ENCODE data around the gene SH3RF3. TPM values are rescaled to one million over a fixed set of nuclear protein-coding genes. Genes with fewer than 3 reads are reported as not detected.

The SH3RF3 gene
- total and polyA plus RNA-seq, 12 donors = 0.72 to 19.1 (median 12.2) TPM

GRCh38 chr2:109386004-109386695 lies 257.1 kb downstream of the SH3RF3 start:
- no peak overlapping the region for H3K27ac ChIP-seq
- H3K4me3 ChIP-seq = no peak overlapping the region
- TF ChIP-seq POLR2A (IDR thresholded peaks at IDR 0.05) (no peak), CTCF (IDR thresholded peaks at IDR 0.05) (peak in 1 of 6 experiments; percentile 6)
- intact Hi-C loops (cut with DNase I) = no loop called here
- no peaks in the 10 kb centered on the region for H3K27me3 ChIP-seq
- H3K4me1 ChIP-seq (replicated peaks in 1 of 2) = peaks cover 12 to 13% of the 10 kb centered on the region in 2 donors
- no peak for DNase-seq
- H3K36me3 ChIP-seq (replicated peaks in 1 of 2) = no peaks in the 10 kb centered on the region
- no peaks in the 10 kb centered on the region for H3K9me3 ChIP-seq (replicated peaks in 1 of 3)
- 70 to 81% (median 78%) methylated on average over 11 of the region's 11 CpGs for WGBS, 4 donors

DNA sequence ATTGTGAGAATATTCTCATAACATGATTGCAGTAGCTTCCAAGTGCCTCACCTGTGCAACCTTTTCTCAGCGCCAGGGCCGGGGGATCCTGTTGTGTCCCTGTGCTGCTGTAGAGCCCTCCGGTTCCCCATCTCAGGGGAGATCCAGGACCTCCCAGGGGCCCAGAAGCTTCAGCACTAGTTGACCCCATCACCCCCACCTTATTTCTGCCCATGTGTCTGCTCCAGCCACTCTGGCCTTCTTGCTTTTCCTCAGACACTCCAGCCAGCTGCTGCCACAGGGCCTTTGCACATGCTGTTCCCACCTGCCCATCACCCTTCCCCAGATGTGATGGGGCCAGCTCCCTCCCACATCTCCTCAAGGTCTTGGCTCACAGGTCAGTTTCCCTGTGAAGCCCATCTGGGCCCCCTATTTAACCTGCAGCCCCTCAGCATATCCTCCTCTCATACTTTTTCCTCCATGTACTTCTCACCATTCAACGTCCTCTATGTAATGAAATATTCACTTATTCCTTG lies 258.3 kb downstream of the SH3RF3 start:
- H3K36me3 ChIP-seq (replicated peaks in 1 of 2) = no peaks in the 10 kb centered on the region
- WGBS, 4 donors = 98 to 100% (median 98%) methylated on average over 4 of the region's 4 CpGs
- H3K9me3 ChIP-seq (replicated peaks in 1 of 3) = no peaks in the 10 kb centered on the region
- H3K4me3 ChIP-seq = no peak overlapping the region
- peaks cover 12 to 13% of the 10 kb centered on the region in 2 donors for H3K4me1 ChIP-seq (replicated peaks in 1 of 2)
- H3K27ac ChIP-seq = no peak overlapping the region
- DNase-seq = no peak
- no peak for TF ChIP-seq POLR2A (IDR thresholded peaks at IDR 0.05)
- no peak for TF ChIP-seq CTCF (IDR thresholded peaks at IDR 0.05)
- intact Hi-C loops (cut with DNase I) = no loop called here
- no peaks in the 10 kb centered on the region for H3K27me3 ChIP-seq

DNA sequence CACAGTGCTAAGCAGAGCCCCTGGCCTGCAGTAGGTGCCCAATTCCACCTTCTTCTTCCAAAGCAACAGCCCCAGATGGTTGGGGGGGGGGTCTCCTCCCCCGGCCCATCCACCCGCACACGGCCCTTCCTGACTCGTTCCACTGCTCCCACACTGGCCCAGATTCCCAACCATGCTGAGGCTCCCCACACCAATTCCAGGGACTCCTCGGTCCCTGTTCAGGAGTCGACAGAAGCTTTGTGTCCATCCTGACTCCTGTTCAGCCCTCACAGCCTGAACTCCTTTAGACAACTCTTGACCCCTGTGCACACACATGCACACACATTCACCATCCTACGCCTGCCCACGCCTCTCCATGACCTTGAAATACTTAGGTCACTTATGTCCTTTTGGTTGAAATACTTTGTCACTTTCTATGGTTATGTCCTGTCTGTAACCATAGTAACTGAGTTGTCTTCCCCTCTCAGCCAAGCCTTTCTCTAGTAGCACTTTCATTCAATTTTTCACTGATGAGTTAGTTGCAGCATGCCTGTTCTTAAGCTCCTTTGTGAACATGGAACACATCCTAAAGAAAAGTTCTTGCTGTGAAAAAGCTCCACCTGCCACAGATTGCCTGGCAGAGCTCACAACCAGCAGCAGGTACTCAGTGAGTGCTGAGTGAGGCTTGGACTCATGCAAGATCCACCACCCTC lies 258.9 kb downstream of the SH3RF3 start:
- intact Hi-C loops (cut with DNase I) = no loop called here
- WGBS, 4 donors = 65 to 79% (median 68%) methylated on average over 8 of the region's 8 CpGs
- TF ChIP-seq POLR2A (IDR thresholded peaks at IDR 0.05) (no peak), CTCF (IDR thresholded peaks at IDR 0.05) (no peak)

DNA sequence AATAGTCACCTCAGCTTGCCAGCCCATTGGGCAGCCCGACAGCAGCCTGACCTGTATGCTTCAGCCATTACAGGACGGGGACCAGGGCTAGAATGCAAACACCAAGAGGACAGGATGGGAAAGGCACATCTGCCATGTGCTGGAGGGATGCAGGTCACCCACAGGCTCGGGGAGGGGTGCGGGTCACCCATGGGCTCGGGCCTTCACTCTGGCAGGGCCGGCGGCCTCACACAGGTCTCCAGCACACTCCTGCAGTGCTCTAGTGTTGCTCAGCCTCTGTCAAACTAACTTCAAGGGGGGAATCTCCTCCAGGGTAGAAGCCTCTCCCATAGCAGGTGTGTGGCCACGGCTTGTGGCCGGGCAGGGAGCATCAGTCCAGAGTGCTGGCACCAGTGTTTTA lies 262.2 kb downstream of the SH3RF3 start:
- no peak for DNase-seq
- Histone ChIP-seq H3K27ac (no peak overlapping the region), H3K36me3 (replicated peaks in 1 of 2) (no peaks in the 10 kb centered on the region), H3K4me3 (no peak overlapping the region), H3K27me3 (no peaks in the 10 kb centered on the region), H3K9me3 (replicated peaks in 1 of 3) (no peaks in the 10 kb centered on the region), H3K4me1 (replicated peaks in 1 of 2) (no peaks in the 10 kb centered on the region)
- TF ChIP-seq CTCF (IDR thresholded peaks at IDR 0.05) (no peak), POLR2A (IDR thresholded peaks at IDR 0.05) (no peak)
- intact Hi-C loops (cut with DNase I) = no loop called here
- 91 to 100% (median 98%) methylated on average over 4 to 9 of the region's 9 CpGs for WGBS, 4 donors

More for the DNA sequence above, 258.9 kb downstream of the SH3RF3 start:
- no peaks in the 10 kb centered on the region for H3K9me3 ChIP-seq (replicated peaks in 1 of 3)
- H3K36me3 ChIP-seq (replicated peaks in 1 of 2) = no peaks in the 10 kb centered on the region
- no peak overlapping the region for H3K4me3 ChIP-seq
- H3K27ac ChIP-seq = no peak overlapping the region
- H3K27me3 ChIP-seq = no peaks in the 10 kb centered on the region
- no peak for DNase-seq
- H3K4me1 ChIP-seq (replicated peaks in 1 of 2) = peaks cover 6 to 8% of the 10 kb centered on the region in 2 donors

Measured in adrenal gland (tissue), 12 donors.